ENCODE results near the gene MEDAG.

Gene MEDAG

DNA sequence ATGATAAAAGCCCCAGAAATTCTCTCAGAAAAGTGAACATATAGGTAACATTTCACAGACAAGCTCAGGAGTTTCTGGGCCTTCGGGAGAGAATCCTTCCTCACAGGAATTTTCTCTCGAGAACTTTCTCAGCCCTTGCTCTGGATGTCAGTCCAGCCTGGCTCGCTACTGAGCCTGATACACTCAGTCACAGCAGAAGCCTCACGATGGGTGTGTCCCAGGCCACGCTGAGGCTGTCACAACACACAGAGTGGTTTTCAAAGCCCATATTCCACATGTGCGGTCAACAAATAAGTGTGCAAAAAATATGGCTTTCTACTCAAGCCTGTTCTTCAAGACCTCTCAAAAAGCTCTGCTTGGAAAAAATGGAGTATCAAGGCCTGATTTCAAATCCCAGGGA is 31.5 kb upstream of the MEDAG start (continued):
- TF ChIP-seq, protein P1, sequence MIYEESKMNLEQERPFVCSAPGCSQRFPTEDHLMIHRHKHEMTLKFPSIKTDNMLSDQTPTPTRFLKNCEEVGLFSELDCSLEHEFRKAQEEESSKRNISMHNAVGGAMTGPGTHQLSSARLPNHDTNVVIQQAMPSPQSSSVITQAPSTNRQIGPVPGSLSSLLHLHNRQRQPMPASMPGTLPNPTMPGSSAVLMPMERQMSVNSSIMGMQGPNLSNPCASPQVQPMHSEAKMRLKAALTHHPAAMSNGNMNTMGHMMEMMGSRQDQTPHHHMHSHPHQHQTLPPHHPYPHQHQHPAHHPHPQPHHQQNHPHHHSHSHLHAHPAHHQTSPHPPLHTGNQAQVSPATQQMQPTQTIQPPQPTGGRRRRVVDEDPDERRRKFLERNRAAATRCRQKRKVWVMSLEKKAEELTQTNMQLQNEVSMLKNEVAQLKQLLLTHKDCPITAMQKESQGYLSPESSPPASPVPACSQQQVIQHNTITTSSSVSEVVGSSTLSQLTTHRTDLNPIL (CRISPR knock-in tag; IDR thresholded peaks at IDR 0.05; ENCODE audit: low read depth), result no peak
- TF ChIP-seq ZFP3 (CRISPR knock-in tag; IDR thresholded peaks at IDR 0.05) (no peak), BACH2 (CRISPR knock-in tag; IDR thresholded peaks at IDR 0.05; ENCODE audit: borderline replicate concordance) (no peak)

DNA sequence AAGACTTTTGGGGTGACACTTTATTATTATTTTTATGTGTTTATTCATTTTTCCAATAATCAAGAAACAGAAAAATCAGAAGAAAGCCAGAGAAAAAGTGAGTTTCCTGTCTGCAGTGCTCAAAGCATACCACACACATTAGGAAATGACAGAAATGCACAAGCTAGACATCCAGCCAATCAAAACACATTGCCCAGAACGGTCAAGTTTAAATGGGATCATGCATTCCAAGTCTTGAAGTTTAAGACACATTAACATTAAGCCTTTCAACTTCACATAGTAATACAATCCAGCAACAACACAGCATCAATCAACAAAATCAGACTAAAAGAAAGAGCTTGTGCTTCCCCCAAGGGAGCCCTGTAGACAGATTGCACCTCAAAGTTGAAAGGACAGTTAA is 28.7 kb upstream of the MEDAG start:
- TF ChIP-seq RARB (CRISPR knock-in tag; IDR thresholded peaks at IDR 0.05) (no peak), ISL1 (CRISPR knock-in tag; IDR thresholded peaks at IDR 0.05) (peak; percentile 83)
- ATAC-seq, result peak; percentile 71

DNA sequence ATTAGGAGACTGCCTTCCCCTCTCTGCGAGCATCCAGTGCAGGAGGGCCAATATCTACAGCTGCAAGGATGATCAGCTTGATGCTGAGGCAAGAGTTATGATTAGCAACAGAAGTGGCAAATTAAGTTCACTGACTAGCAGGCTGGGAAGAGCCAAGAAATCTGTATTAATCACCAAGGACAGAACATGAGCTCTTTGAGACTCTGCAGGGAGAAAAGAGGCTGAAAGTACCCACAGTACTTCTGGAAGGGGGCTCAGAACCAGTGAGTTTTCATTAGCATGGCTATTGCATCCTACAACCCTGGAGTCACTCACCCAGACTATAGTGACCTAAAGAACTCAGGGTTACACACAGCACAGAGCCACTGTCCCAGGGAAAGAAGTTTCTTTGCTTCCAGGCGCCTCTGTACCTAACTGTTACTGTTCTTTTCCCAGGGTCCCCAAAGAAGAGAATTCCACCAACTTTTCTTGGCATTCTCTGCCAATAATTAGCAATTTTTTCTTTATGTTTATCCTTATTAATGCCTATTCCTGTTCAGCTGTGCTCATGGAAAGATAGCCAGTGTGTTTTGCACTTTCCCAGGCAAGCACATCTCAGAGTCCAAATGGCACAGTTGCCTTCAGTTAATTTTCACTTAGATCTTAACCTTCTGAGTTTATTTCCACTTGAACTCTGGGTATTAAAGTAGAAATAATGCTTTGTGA is 25.8 kb upstream of the MEDAG start:
- no peak for TF ChIP-seq OSR1 (CRISPR knock-in tag; IDR thresholded peaks at IDR 0.05)
- no peak for TF ChIP-seq TOX (CRISPR knock-in tag; IDR thresholded peaks at IDR 0.05; ENCODE audit: borderline replicate concordance)
- TF ChIP-seq, protein P2, sequence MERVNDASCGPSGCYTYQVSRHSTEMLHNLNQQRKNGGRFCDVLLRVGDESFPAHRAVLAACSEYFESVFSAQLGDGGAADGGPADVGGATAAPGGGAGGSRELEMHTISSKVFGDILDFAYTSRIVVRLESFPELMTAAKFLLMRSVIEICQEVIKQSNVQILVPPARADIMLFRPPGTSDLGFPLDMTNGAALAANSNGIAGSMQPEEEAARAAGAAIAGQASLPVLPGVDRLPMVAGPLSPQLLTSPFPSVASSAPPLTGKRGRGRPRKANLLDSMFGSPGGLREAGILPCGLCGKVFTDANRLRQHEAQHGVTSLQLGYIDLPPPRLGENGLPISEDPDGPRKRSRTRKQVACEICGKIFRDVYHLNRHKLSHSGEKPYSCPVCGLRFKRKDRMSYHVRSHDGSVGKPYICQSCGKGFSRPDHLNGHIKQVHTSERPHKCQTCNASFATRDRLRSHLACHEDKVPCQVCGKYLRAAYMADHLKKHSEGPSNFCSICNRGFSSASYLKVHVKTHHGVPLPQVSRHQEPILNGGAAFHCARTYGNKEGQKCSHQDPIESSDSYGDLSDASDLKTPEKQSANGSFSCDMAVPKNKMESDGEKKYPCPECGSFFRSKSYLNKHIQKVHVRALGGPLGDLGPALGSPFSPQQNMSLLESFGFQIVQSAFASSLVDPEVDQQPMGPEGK (CRISPR knock-in tag; IDR thresholded peaks at IDR 0.05; ENCODE audit: borderline replicate concordance), result no peak
- TF ChIP-seq ZC3H10 (CRISPR knock-in tag; IDR thresholded peaks at IDR 0.05), result no peak
- TF ChIP-seq ISL1 (CRISPR knock-in tag; IDR thresholded peaks at IDR 0.05), result no peak
- no peak for TF ChIP-seq CSDC2 (CRISPR knock-in tag; IDR thresholded peaks at IDR 0.05)
- TF ChIP-seq, protein P3, sequence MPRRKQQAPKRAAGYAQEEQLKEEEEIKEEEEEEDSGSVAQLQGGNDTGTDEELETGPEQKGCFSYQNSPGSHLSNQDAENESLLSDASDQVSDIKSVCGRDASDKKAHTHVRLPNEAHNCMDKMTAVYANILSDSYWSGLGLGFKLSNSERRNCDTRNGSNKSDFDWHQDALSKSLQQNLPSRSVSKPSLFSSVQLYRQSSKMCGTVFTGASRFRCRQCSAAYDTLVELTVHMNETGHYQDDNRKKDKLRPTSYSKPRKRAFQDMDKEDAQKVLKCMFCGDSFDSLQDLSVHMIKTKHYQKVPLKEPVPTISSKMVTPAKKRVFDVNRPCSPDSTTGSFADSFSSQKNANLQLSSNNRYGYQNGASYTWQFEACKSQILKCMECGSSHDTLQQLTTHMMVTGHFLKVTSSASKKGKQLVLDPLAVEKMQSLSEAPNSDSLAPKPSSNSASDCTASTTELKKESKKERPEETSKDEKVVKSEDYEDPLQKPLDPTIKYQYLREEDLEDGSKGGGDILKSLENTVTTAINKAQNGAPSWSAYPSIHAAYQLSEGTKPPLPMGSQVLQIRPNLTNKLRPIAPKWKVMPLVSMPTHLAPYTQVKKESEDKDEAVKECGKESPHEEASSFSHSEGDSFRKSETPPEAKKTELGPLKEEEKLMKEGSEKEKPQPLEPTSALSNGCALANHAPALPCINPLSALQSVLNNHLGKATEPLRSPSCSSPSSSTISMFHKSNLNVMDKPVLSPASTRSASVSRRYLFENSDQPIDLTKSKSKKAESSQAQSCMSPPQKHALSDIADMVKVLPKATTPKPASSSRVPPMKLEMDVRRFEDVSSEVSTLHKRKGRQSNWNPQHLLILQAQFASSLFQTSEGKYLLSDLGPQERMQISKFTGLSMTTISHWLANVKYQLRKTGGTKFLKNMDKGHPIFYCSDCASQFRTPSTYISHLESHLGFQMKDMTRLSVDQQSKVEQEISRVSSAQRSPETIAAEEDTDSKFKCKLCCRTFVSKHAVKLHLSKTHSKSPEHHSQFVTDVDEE (CRISPR knock-in tag; IDR thresholded peaks at IDR 0.05), result no peak
- ATAC-seq, result peak; percentile 26

DNA sequence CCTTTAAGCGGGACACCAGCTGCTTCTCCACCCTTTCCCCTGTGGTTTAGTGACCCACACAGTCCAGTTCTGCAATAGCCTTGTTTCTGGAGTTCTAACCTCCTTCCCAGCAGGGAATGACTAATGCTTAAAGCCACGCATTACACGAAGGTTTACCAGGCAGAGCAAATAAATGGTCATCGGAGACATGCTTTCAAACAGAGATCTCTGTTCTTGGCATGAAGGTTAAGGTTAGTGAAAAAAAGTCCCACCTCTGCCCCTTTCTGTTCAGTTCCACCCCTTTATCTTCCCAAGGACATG is 25.3 kb upstream of the MEDAG start:
- peak; percentile 71 for ATAC-seq
- no peak for TF ChIP-seq ZNF565 (CRISPR knock-in tag; conservative IDR thresholded peaks at IDR 0.05; ENCODE audit: low read depth)

DNA sequence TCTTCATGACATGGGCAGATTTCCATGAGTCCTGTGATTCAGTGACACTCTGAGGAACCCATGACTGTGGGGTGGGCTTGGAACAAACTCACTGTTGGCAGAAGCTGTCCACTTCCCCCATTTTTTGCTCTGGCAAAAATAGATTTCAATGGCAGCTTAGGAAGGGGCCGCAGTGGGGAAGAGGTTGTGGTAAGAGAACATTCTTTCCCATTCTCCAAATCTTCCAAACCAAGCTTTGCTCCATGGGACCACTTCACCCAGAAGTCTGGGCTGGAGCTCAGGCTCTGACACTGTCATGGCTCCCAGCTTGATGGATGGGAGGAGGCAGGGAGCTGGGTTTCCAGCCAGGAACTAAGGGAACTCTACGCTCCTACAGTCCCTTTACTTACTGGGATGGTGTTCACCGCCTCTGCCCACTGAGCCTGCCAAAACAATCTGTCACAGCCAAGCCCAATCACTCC is 24.9 kb upstream of the MEDAG start:
- TF ChIP-seq, protein P4, sequence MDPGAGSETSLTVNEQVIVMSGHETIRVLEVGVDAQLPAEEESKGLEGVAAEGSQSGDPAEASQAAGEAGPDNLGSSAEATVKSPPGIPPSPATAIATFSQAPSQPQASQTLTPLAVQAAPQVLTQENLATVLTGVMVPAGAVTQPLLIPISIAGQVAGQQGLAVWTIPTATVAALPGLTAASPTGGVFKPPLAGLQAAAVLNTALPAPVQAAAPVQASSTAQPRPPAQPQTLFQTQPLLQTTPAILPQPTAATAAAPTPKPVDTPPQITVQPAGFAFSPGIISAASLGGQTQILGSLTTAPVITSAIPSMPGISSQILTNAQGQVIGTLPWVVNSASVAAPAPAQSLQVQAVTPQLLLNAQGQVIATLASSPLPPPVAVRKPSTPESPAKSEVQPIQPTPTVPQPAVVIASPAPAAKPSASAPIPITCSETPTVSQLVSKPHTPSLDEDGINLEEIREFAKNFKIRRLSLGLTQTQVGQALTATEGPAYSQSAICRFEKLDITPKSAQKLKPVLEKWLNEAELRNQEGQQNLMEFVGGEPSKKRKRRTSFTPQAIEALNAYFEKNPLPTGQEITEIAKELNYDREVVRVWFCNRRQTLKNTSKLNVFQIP (CRISPR knock-in tag; IDR thresholded peaks at IDR 0.05; ENCODE audit: borderline replicate concordance, low read depth), result no peak
- TF ChIP-seq, protein P5, sequence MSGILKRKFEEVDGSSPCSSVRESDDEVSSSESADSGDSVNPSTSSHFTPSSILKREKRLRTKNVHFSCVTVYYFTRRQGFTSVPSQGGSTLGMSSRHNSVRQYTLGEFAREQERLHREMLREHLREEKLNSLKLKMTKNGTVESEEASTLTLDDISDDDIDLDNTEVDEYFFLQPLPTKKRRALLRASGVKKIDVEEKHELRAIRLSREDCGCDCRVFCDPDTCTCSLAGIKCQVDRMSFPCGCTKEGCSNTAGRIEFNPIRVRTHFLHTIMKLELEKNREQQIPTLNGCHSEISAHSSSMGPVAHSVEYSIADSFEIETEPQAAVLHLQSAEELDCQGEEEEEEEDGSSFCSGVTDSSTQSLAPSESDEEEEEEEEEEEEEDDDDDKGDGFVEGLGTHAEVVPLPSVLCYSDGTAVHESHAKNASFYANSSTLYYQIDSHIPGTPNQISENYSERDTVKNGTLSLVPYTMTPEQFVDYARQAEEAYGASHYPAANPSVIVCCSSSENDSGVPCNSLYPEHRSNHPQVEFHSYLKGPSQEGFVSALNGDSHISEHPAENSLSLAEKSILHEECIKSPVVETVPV (CRISPR knock-in tag; IDR thresholded peaks at IDR 0.05), result no peak
- TF ChIP-seq TOX (CRISPR knock-in tag; IDR thresholded peaks at IDR 0.05; ENCODE audit: borderline replicate concordance), result no peak
- no peak for TF ChIP-seq PPARA (CRISPR knock-in tag; IDR thresholded peaks at IDR 0.05; ENCODE audit: borderline replicate concordance)
- TF ChIP-seq ZNF8 (CRISPR knock-in tag; IDR thresholded peaks at IDR 0.05), result no peak
- no peak for TF ChIP-seq ZNF565 (CRISPR knock-in tag; conservative IDR thresholded peaks at IDR 0.05; ENCODE audit: low read depth)
- no peak for TF ChIP-seq ZFP3 (CRISPR knock-in tag; IDR thresholded peaks at IDR 0.05)
- TF ChIP-seq OSR1 (CRISPR knock-in tag; IDR thresholded peaks at IDR 0.05), result no peak
- TF ChIP-seq TCF4 (CRISPR knock-in tag; IDR thresholded peaks at IDR 0.05; ENCODE audit: borderline replicate concordance), result no peak
- no peak for TF ChIP-seq ARNTL (CRISPR knock-in tag; IDR thresholded peaks at IDR 0.05; ENCODE audit: borderline replicate concordance, low read depth)
- TF ChIP-seq SNAI2 (CRISPR knock-in tag; IDR thresholded peaks at IDR 0.05), result no peak
- TF ChIP-seq BACH2 (CRISPR knock-in tag; IDR thresholded peaks at IDR 0.05; ENCODE audit: borderline replicate concordance), result no peak
- TF ChIP-seq, protein P3 (CRISPR knock-in tag; IDR thresholded peaks at IDR 0.05), result no peak
- no peak for TF ChIP-seq ZC3H10 (CRISPR knock-in tag; IDR thresholded peaks at IDR 0.05)
- no peak for TF ChIP-seq ISL1 (CRISPR knock-in tag; IDR thresholded peaks at IDR 0.05)
- no peak for TF ChIP-seq RARB (CRISPR knock-in tag; IDR thresholded peaks at IDR 0.05)
- no peak for ATAC-seq
